ENCODE data around the gene FAU. TPM values are rescaled to one million over a fixed set of nuclear protein-coding genes. Genes with fewer than 3 reads are reported as not detected.

Gene FAU
- total and polyA plus RNA-seq, 9 of the 15 experiments (the other 6 are each of a cell fraction or from before 2014, with no cell fraction given): 433 to 1,827 (median 942) TPM

- peak; percentile 89 for TF ChIP-seq CBFA2T2 (conservative IDR thresholded peaks at IDR 0.05)
- TF ChIP-seq ZNF592 (IDR thresholded peaks at IDR 0.05): peak; percentile 90
- no peak for TF ChIP-seq XRCC4 (IDR thresholded peaks at IDR 0.05; ENCODE audit: extremely low read depth, insufficient read depth, insufficient read length)
- TF ChIP-seq MCM2 (IDR thresholded peaks at IDR 0.05; ENCODE audit: low read depth): no peak
- TF ChIP-seq SNAPC5 (CRISPR knock-in tag; IDR thresholded peaks at IDR 0.05): no peak
- TF ChIP-seq SETDB1 (IDR thresholded peaks at IDR 0.05; ENCODE audit: low read length): no peak
- TF ChIP-seq NONO (IDR thresholded peaks at IDR 0.05; ENCODE audit: low read depth in 2 of 2, low read length in 1 of 2): no peak
- TF ChIP-seq CBX1 (IDR thresholded peaks at IDR 0.05; ENCODE audit: low read depth): no peak
- peak; percentile 6; the same call in 1 of the 2 replicates for TF ChIP-seq ETS1 (conservative IDR thresholded peaks at IDR 0.05; ENCODE audit: control insufficient read depth, low read depth, low read length)
- peak; percentile 43; the same call in 1 of the 2 replicates for TF ChIP-seq PML (IDR thresholded peaks at IDR 0.05; ENCODE audit: low read length)
- peak; percentile 52; the same call in 1 of the 2 replicates for TF ChIP-seq PATZ1 (CRISPR knock-in tag; IDR thresholded peaks at IDR 0.05; ENCODE audit: borderline replicate concordance)
- TF ChIP-seq ZBTB11 (CRISPR knock-in tag; IDR thresholded peaks at IDR 0.05): no peak; a peak in 1 of 6 replicates
These were observed 47.3 kb upstream of the FAU start (continued) for GRCh38 chr11:65169164-65169641.
